NCI-H82 treated with DMSO at 0.1 percent for 48 hours (cell line): ENCODE data around the gene FLT4.
A peak's percentile ranks its signal among the peaks of the same experiment; 100 is the strongest.

Experiments
- DNase-seq: peaks from one replicate; lab custom pipeline; 2025; ENCODE audit not compliant: unreplicated experiment; lab: John Stamatoyannopoulos, UW

Gene FLT4

DNA sequence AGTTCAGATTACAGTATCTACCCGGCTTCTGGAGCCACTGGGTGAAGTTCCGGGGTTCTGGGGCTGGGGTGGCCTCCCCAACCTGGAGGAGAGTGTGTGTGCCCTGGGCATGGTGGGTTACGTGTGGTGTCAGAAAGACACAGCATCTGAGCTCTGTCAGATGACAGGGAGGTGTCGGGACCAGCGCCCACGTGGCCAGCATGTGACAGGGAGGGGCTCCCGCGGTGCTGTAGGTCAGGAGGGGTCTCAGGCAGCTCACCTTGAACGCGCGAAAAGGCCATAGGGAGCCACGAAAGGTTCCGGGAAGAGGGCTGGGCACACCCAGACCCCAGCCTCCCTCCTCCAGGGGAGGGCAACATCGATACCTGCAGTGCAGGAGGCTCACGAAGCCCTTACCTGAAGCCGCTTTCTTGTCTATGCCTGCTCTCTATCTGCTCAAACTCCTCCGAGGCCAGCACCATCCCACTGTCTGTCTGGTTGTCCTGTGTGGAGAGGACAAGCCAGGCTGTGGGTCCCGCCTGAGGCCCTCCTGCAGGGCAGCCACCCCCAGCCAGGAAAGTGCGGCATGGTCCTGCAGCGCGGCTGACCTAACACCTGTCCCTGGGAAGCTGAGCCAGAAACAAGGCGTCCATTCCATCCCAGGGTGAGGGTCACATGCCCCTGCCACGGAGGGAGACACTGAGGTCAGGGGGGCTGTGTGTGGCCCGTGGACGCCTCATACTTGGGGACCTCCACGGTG is 40.7 kb downstream of the FLT4 start:
- DNase-seq: no peak

DNA sequence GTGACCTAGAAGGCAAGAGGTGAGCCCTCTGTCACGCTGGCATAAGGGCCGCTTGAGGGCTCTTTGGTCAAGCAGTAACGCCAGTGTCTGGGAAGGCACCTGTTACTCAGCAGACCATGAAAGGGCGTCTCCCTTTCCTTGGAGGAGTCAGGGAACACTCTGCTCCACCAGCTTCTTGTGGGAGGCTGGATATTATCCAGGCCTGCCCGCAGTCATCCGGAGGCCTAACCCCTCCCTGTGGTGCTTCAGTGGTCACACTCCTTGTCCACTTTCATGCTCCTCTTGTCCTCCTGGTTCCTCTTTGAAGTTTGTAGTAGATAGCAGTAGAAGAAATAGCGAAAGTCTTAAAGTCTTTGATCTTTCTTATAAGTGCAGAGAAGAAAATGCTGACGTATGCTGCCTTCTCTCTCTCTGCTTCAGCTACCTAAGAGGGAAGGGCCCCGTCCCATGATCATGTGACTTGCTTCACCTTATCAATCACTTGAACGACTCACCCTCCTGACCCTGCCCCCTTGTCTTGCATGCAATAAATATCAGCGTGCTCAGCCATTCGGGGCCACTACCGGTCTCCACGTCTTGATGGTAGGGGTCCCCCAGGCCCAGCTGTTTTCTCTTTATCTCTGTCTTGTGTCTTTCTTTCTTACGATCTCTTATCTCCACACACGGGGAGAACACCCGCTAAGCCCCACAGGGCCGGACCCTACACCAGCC is 41.4 kb downstream of the FLT4 start:
- no peak for DNase-seq

DNA sequence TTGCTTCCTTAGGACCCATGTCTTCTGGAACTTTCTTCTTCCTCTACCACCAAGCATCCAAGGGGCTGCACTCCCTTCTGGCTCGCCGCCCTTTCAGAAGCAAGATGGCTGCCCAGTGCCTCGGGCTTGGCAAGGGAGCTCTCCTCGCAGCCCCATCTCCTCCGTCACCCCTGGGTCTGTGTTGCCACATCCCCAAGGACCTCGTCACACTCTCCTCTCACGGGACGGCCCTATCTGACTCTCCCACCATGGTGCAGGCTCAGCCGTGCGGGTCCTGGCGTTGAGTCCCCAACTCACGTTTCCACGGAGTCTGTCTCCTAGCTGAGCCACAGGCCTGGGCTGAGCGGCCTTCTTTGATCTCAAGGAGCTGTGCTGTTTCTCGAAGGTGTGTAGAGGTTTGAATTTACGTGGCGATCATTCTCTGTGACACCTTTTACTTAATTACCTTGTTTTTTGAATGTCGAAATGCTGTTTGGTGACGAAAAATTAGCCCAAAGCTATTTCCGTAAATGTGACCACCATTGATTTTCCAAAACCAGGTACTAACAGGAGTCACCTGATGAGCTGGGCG is 43.1 kb downstream of the FLT4 start:
- no peak for DNase-seq

DNA sequence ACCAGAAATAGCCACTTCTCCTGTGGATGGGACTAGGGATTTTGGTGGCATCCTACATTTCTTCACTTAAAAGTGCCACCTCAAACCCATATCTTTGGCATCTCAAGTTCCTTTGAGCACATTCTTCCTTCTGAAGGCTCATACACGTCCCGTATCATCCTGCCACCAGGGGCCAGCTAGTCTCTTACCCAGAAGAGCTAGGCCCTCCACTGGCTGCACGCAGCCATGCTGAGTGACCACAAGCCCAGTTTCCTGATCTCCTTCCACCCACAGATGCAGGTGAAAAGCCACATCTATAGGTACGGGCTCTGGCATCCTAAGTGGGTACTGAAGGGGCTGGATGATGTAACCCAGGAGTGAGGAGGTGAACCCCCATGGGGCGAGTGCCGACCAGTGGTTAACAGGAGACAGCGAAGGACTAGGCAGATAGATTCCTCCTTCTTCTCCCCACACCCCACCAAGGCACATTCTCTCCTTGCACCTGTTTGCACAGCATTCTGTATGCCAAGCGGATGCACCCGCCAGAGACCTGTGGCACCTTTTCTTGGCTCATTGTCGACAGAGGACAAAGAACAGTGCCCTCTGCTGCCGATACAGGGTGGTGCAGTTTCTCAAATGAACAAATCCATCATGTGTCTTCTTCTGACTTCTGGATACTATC is 43.7 kb downstream of the FLT4 start:
- peak; percentile 1 for DNase-seq

DNA sequence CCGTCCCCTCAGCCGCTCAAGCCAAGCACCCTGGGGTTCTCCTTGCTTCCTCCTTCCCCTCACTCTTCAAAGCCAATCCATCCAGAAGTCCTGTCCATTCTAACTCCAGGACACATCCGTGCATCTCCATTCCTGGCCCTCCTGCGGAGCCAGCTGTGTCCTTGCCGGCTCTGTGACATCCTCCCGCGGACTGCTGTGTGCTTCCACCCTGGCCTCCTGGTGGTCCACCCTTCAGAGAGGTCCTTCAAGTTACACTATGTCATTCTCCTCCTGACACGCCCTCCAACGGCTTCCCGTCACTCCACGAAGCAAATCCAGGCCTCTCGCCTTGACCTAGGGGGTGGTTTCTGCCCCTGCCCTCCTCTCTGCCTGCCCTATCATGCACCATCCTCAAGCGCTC is 45.1 kb downstream of the FLT4 start:
- DNase-seq: no peak

DNA sequence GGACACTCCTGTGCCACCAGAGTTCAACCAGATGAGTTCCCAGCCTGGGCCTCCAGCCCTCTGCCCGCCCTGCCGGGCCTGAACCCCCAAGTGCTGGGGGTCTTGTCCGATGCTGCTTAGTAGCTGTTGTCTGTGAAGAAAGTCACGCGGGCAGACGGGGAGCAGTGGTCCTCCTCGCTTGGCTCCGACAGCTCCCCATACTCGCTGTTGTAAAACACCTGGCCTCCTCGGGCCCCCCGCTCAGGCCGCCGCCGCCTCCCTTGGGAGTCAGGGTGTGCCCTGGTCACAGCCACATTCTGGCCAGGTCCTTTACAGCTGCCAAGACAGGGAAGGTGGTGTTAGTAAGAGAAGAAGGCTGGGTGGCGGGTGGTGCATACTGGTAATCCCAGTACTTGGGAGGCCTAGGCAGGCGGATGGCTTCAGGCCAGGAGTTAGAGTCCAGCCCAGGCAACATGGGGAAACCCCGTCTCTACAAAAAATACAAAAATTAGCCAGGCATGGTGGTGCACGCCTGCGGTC is 46.3 kb downstream of the FLT4 start:
- DNase-seq: no peak

DNA sequence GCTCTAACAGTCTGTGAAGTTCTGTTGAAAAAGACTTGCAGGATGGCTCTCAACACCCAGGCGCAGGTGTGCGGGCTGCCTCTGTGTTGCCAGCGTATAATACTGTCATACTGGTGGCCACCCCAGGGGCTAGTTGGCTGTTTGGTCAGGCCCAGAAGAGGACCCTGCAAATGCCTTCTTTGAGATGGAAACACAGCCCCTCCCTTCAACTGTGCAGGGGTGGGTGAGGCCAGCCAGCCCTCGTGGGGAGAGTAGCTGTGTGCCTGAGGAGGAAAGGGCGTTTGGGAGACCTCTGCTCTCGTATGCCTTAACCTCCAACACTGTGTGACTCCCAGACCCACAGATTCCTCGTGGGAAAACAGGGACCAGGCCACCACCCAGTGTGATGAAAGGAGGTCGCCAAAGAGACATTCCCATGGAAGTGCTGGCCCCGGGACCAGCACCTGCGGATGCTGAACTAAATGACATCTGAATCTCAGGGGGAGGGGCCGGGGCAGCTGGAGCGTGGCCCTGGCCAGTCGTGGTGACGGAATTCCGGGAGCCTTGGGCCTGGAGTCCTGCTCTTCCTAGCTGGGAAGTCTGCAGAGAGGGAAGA is 46.8 kb downstream of the FLT4 start:
- no peak for DNase-seq

DNA sequence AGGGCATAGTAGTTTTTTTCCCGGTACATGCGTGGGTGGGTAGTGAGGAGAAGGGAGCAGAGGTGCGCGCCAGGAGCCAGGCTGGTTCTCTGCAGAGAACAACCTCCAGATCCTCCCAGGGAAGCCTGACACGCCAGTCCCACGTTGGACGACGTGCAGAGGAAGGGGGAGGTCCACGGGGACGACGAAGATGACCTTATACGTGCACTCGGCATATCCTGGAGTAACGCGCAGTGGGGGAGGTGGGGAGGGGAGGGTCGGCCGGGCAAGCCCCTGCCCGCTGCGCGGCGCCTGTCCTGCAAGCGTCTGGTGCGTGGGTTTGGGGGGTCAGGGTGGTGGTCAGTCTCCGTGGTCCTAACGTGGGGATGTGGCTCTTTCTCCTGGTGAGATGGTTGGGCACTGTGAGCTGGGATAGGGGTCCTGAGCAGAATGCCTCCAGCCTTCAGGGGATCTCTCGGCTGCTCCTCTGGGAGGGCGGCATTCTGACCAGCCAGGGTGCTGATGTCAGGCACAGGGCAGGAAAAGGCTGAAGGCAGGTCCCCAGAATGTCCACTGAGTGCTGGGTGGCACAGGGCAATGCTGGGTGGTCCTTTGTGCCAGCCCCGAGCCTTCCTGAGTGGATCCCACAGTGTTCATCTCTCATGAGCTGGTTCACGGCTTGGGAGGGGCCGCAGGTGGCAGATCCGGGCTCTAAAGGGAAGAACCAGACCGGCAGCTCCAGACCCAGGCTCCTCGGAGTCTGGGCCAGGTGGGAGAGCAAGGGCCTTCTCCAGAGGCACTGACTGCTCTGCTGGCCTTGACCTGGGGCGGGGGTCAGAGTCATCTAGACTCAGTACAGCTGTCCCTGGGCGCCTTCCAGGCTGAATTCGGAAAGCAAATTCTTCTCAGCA is 47.6 kb downstream of the FLT4 start:
- no peak for DNase-seq

DNA sequence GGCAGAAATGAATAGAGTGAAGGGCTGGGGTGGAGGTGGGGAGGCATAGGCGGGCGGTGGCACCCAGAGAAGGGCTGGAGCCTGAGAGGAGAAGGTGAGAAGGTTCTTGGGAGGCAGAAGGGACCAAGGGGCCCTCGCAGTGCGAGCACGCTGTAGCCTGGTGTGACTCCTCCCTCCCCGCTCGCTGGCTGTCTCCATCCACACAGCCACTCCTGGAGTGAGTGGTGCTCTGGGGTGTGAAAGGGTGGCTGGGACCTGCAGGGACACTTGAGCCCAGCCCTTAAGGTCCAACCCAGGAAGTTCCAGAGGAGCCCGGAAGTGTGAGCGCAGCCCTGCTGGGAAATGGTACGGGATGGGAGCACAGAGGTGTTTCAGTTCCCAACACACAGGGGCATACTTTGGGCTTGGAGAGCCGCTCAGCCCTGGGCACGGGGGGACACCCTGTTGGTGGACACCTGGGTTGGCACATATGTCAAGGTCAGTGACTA is 48.8 kb downstream of the FLT4 start:
- DNase-seq: no peak

DNA sequence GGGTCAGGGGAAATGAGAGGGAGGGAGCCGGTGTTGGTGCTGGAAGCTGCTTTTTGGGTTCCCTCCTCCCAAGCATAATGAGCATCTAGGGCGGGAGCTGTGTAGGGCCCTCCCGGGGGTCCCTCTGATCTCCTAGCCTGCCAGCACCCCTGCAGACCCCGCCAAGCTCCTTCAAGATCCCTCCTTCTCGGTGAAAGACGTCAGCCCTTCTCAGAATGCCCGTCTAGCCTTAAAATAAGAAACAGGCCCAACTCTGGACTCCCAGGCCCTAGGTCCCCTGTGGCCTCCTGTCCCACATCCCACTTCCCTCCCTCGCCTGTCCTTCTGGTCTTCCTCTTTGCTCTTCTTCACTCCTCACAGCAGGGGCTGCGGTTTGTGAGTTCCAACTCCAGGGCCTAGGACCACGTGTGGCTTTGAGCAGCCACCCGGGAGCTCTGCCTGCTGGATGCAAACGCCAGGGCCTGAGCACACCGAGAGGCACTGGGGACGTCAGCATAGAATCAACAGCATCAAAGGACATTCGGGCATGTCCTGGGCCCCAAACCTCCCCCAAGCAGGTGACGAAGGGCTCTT is 49.3 kb downstream of the FLT4 start:
- DNase-seq: no peak

DNA sequence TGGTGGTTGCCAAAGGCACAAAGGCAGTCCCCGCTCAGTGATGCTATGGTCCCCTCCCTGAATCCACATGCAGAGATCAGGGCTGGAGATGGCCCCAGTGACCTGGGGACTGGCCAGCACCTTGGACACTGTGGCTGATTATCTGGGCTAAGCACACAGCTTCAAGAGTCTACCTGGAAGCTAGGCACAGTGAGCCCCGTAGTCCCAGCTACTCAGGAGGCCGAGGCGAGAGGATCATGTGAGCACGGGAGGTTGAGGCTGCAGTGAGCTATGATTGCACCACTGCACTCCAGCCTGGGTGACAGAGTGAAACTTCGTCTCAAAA is 49.8 kb downstream of the FLT4 start:
- no peak for DNase-seq

DNA sequence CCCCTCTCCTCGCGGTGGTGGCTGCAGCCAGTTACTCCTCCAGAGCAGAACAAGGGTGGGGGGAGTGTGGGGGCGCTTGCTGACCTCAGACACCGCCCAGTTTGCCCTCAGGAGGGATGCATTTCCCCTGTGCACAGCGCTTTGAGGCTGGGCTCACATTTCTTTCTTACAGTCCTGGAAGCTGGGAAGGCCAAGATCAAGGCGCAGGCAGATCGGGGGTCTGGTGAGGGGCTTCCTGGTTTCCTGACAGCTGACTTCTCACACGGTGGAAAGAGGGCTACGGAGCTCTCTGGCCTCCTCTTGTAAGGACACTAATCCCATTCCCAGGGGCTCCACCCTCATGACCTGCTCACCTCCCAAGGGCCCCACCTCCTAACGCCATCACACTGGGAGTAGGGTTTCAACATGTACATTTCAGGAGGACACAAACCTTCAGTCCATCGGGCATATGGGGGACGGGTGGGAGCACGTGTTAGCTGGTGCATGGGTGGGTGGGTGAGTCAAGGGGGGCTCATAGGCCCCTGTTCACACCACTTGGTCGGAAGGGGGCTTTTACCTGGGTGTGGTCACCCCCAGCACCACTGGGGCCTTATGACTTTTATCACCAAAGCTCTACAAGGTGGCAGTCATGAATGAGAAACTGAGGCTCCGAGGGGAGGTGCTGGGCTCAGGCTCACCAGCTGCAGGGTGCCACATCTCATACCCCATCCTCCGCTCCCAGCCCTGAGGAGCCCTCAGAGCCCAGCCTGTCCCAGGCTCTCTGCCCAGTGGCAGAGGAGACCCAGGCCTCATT is 50.4 kb downstream of the FLT4 start:
- no peak for DNase-seq

DNA sequence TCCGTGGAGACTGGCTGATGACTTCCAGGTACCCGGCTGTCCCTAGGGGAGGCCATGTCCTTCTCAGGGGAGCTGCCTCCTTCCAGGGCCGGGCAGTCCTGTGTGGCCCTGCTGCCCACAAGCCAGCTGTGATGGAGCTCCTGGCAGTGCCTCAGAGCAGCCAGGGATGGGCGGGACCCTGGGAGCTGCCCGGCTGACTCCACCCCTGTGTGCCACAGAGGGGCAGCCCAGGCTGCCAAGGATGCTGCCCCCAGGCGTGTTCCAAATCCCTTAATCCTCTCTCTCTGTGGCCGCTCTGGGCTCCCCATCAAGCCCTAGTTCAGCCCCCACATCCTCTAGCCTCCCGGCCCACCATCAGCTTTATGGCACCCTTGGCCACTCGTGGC is 51.1 kb downstream of the FLT4 start:
- no peak for DNase-seq

DNA sequence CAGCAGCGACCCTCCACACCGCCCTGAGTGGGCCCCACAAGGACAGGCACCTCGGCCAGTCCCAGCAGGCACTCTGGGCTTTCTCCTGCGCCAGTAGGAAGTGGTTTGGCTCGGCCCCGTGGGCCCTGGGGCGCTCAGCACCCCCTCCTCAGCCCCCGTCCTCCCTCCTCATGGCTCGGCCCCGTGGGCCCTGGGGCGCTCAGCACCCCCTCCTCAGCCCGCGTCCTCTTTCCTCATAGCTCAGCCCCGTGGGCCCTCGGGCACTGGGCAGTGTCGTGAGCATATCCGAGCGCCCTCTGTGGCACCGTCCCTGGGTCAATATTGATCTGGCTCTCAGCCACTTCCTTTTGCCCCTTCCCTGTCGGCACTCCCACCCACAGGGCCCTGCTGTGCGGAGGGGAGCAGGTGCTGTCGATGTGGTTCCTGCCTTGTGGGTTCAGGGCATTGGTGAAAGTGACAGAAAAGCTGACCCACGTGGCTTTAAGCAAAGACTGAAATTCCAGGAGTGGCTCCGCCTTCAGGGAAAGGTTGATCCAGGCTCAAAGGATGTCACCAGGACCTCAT is 52.6 kb downstream of the FLT4 start:
- DNase-seq: no peak

DNA sequence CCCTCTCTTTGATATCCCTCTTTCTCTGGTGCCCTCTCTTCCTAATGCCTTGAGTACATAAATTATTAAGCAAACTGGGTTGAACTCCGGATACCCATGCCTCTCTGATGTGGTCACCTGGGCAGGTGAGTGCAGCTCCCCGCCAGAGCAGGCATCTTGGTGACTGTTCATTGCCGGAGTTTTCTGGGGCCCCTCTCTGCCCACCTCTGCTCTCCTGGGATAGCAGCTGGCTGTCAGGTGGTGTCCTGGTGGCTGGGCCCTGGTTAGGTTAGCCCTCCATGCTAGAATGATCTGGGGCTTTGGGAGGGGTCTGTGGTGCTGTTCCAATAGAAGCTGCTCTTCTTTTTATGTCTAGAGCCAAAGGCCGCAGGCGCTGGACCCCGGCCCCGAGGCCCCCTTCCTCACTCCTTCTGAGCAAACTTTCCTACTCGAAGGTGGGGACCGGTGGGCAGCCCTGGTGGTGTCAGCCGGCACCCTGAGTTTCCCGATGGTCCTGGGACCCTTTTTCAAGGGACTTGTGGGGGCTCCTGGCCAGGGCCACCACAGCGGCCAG is 53.2 kb downstream of the FLT4 start:
- no peak for DNase-seq

DNA sequence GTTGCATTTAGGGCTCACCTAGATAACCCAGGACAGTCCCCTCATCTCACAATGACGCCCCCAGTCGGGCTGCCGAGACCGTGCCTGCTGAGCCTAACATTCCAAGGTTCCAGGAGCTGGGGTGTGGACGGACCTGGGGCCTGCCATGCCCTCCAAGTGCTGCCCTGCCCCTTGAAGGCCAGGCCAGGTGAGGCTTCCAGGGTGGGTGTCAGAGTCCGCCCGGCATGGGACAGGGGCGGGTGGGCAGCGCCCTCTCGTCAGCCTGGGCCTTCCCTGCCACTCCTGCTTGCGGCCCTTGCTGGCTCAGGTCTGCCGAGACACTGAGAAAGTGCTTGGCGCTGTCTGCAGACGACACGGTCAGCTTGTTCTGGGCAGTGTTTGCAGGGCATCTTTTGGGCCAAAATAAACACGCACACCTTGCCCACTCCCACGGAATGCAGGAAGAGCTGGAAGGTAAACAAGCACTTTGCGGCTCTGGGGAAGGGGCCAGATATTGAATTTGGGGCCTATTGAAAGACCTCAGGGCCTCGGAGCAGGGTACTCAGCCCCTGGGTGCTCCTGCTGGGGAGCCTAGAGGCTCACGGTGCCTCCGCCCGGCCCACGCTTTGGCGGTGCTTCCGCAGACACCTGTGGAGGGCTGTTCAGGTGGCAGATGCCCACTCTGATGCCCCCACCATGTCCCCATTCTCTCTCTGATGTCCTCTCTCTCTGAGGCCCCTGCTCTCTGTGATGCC is 53.9 kb downstream of the FLT4 start:
- DNase-seq: no peak

DNA sequence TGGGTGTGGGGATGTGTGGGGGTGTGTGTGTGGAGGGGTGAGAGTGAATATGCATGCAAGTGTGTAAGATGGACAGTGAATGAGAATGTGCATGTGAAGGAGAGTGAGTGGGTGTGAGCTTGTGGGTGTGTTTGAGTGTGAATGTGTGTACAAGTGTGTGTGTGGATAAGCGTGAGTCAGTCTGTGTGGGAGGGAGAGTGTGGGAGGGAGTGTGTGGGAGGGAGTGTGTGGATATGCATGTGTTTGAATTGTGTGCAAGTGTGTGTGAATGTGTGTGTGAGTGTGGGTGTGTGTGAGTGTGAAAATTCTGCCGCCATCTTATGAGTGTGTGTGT is 54.4 kb downstream of the FLT4 start:
- no peak for DNase-seq
